A549 (cell line): Measurements from ENCODE around the gene FGF18. TPM values are rescaled to one million over a fixed set of nuclear protein-coding genes. Genes with fewer than 3 reads are reported as not detected.

ENCODE experiments used
- ATAC-seq, 2 experiments: fragments of 200-7000 bp in 1 of 2; fragments of >200 bp in 1 of 2; cut with Nextera tagmentation in 1 of 2; cut with Tn5 transposase in 1 of 2; 3 replicates each; pipeline versions ENCODE4 v1.8.0 to v1.9.1; 2018 to 2020; ENCODE audit warnings: mild to moderate bottlenecking in 1 of 2, moderate library complexity in 1 of 2
- CTCF ChIA-PET: fragments of 300-600 bp; sonication (Branson Sonifier 250); formaldehyde crosslinking; extraction: SDS; loops from one replicate; lab custom pipeline; 2021; ENCODE audit warnings: antibody characterized with exemption, inconsistent platforms; lab: Yijun Ruan, JAX
- POLR2A ChIA-PET: fragments of 350-600 bp; formaldehyde crosslinking; extraction: SDS; loops from one replicate; lab custom pipeline; 2021; ENCODE audit warnings: antibody characterized with exemption, inconsistent platforms; lab: Yijun Ruan, JAX
- DNase-seq, 2 experiments: peaks; one replicate each; pipeline versions ENCODE4 v3.0.0 to v3.0.0-alpha.2; 2011 to 2016; ENCODE audit warnings: low read depth in 1 of 2, low spot score in 1 of 2
- FAIRE-seq: peaks from 2 replicates; lab custom pipeline; 2011; peaks lifted over from hg19 to GRCh38; lab: Jason Lieb, UNC
- H3K27ac ChIP-seq, 2 experiments: fragments of >200 bp; sonication (Bioruptor Twin); formaldehyde crosslinking; 3 replicates each; pipeline ENCODE4 v1.5.1; 2016 to 2017
- H3K4me1 ChIP-seq: fragments of >200 bp; sonication (Bioruptor Twin); formaldehyde crosslinking; 3 replicates; pipeline ENCODE4 v1.6.1; 2016
- H3K4me2 ChIP-seq: fragments of >200 bp; sonication (Bioruptor Twin); formaldehyde crosslinking; 3 replicates; pipeline ENCODE4 v1.6.1; 2016
- H3K4me3 ChIP-seq: fragments of >200 bp; sonication (Bioruptor Twin); formaldehyde crosslinking; 3 replicates; pipeline ENCODE4 v1.5.1; 2016
- H3K9me3 ChIP-seq: fragments of >200 bp; sonication (Bioruptor Twin); formaldehyde crosslinking; 3 replicates; pipeline ENCODE4 v1.6.1; 2016
- EHF ChIP-seq: fragments of 250-450 bp; sonication (Bioruptor Pico); IDR thresholded peaks from 2 replicates; pipeline ENCODE4 v1.5.0; 2020; ENCODE audit warnings: mild to moderate bottlenecking
- KDM5A ChIP-seq: fragments of 200-600 bp; sonication (generic); IDR thresholded peaks from 2 replicates; pipeline ENCODE4 v1.6.1; 2016; ENCODE audit warnings: antibody characterized with exemption, mild to moderate bottlenecking
- POLR2AphosphoS2 ChIP-seq: conservative IDR thresholded peaks from 2 replicates; pipeline ENCODE4 v1.6.1; 2012; ENCODE audit warnings: low read length, improper control_type of control experiment, inconsistent platforms
- ZNF302 ChIP-seq: fragments of 250-450 bp; sonication (Bioruptor Pico); IDR thresholded peaks from 2 replicates; pipeline ENCODE4 v1.9.0; 2021; ENCODE audit warnings: inconsistent platforms, mild to moderate bottlenecking, moderate library complexity
- WGBS: methylation state at CpG from one replicate; pipeline ENCODE4 v1.1.6; 2017; ENCODE audit errors: missing lambda C conversion rate; 5-methylcytosine and 5-hydroxymethylcytosine counted together
- polyA plus RNA-seq, 4 experiments: library from polyadenylated mRNA; depleted of rRNA in 3 of 4; stranded (reverse); fragments of >200 nt; fragmentation: RNase III in 1 of 4; extraction: RNeasy Plus Mini Kit Qiagen cat#74134 plus additional on column Dnase treatment in 1 of 4; gene quantifications; 2 replicates in 3 of 4; 3 replicates in 1 of 4; pipeline ENCODE4 v1.2.3, GENCODE V29; 2011 to 2017
- small RNA-seq, 6 experiments: library from RNA; depleted of rRNA; stranded (forward); fragments of <200 nt; gene quantifications; one replicate each; pipeline ENCODE3, GENCODE V24; 2012

Gene FGF18
- polyA plus RNA-seq, 2 of the 4 experiments (the other 2 are of a cell fraction): 0.09 to 0.16 TPM

GRCh38 chr5:171506951-171507350 is 87.5 kb downstream of the FGF18 start:
- Histone ChIP-seq H3K27ac (no peak overlapping the region), H3K4me1 (no peaks in the 10 kb centered on the region), H3K4me3 (no peak overlapping the region), H3K9me3 (no peaks in the 10 kb centered on the region), H3K4me2 (no peak overlapping the region)
- ChIA-PET POLR2A (no interaction called here), CTCF (interaction anchor here (0.7 to 1.3 kb wide), 4 partner anchors 11 to 28 kb away, joined by 3 to 4 read pairs (median 3); no protein-coding TSS in a partner anchor)
- ATAC-seq: no peak
- no peak for DNase-seq
- no peak for TF ChIP-seq EHF (CRISPR knock-in tag)
- TF ChIP-seq KDM5A: no peak
- no peak for TF ChIP-seq POLR2AphosphoS2
- TF ChIP-seq ZNF302 (CRISPR knock-in tag): no peak
- FAIRE-seq: no peak
- 53% methylated on average over 3 of the region's 3 CpGs for WGBS

Small RNA genes within 50 kb of the gene (small RNA-seq; reads per million reads assigned to genes)
- 0 to 15.6 (median 4.0) reads per million in 6 experiments for gene MIR3912

Other genes starting within 250 kb of the FGF18 start
- gene TLX3, start 110.4 kb upstream of the FGF18 start, polyA plus RNA-seq (2011; rRNA removed): not detected in 2 replicates
- gene TLX3, start 110.4 kb upstream of the FGF18 start, polyA plus RNA-seq (2017; fragmentation: RNase III; extraction: RNeasy Plus Mini Kit Qiagen cat#74134 plus additional on column Dnase treatment): not detected in 3 replicates
- 2,566 and 3,380 TPM in 2 replicates for gene NPM1, start 31.8 kb upstream of the FGF18 start, polyA plus RNA-seq (2011; rRNA removed)
- 4,830 to 6,153 TPM (median 5,196 TPM) in 3 replicates for gene NPM1, start 31.8 kb upstream of the FGF18 start, polyA plus RNA-seq (2017; fragmentation: RNase III; extraction: RNeasy Plus Mini Kit Qiagen cat#74134 plus additional on column Dnase treatment)